Motor neuron (in vitro differentiated cells): ENCODE data around the gene PTPRT. TPM values are rescaled to one million over a fixed set of nuclear protein-coding genes. Genes with fewer than 3 reads are reported as not detected.

ENCODE experiments used
- ATAC-seq, 8 experiments: fragments of 200-7000 bp; cut with Tn5 transposase; replicated peaks in 6 of 8; 2 replicates each; pipeline ENCODE4 v1.8.0; 2021; ENCODE audit warnings: mild to moderate bottlenecking in 8 of 8, moderate library complexity in 8 of 8
- H3K27ac ChIP-seq, 2 donors: fragments of 250-450 bp; sonication (Bioruptor Pico); 2 replicates each; pipeline ENCODE4 v1.9.0; 2021; ENCODE audit warnings: antibody characterized with exemption in 2 of 2, mild to moderate bottlenecking in 2 of 2, moderate library complexity in 1 of 2
- H3K4me1 ChIP-seq, 2 donors: fragments of 250-450 bp; sonication (Bioruptor Pico); replicated peaks in 1 of 2; 2 replicates each; pipeline ENCODE4 v1.6.1; 2021; ENCODE audit warnings: antibody characterized with exemption in 2 of 2, mild to moderate bottlenecking in 2 of 2, moderate library complexity in 1 of 2
- H3K4me3 ChIP-seq, 5 donors: fragments of 250-450 bp; sonication (Bioruptor Pico); 2 replicates each; pipeline ENCODE4 v1.9.0; 2021; ENCODE audit warnings: antibody characterized with exemption in 5 of 5, mild to moderate bottlenecking in 5 of 5, moderate library complexity in 4 of 5
- WGBS, 10 experiments: fragments of 450-650 bp; shearing (Covaris generic); methylation state at CpG; one replicate each; pipeline ENCODE4 v1.0.0; 2022; 5-methylcytosine and 5-hydroxymethylcytosine counted together
- in situ Hi-C, 9 experiments: fragments of 400-800 bp; cut with MboI; loops; one replicate each; pipeline ENCODE4 v1.15.0; 2021; ENCODE audit warnings: low sequenced_read_pairs in 9 of 9, low pct_unique_long_range_greater_than_20kb in 2 of 9; ENCODE audit not compliant: unreplicated experiment in 9 of 9
- total RNA-seq, 8 experiments: library from RNA; unstranded; fragments of 300-600 nt; gene quantifications; 2 replicates each; pipeline versions ENCODE4 v1.2.3 to v1.2.4, GENCODE V29; 2022

PTPRT gene
- total RNA-seq, 8 experiments from 2014 or later, result 0.05 to 1.0 (median 0.32) TPM; not detected in 1

DNA sequence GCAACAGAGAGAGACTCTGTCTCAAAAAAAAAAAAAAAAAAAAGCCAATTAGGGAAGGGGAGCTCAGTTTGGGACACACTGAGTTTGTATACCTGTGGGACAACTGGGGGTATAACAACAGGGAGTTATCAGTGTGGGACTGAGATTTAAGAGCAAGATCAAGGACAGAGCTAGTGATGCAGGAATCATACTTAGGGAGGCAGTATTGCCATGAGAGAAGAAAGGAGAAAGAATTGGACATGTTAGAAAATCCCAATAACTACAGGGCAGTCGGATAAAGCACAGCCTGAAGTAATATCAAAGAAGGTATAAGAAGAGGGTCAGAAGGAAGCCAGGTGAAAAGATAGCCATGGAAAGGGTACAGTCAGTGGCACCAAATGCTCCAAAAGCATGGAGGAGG is 121.2 kb downstream of the PTPRT start:
- no peak overlapping the region for H3K4me3 ChIP-seq
- WGBS, 10 experiments, result 0 to 78% (median 52%) methylated on average over 1 of the region's 1 CpG; no CpG with 5 or more reads in 2 of the 10 experiments
- H3K27ac ChIP-seq, result no peak overlapping the region
- H3K4me1 ChIP-seq, result no peaks in the 10 kb centered on the region
- ATAC-seq, result no peak
- in situ Hi-C loops, result no loop called here

DNA sequence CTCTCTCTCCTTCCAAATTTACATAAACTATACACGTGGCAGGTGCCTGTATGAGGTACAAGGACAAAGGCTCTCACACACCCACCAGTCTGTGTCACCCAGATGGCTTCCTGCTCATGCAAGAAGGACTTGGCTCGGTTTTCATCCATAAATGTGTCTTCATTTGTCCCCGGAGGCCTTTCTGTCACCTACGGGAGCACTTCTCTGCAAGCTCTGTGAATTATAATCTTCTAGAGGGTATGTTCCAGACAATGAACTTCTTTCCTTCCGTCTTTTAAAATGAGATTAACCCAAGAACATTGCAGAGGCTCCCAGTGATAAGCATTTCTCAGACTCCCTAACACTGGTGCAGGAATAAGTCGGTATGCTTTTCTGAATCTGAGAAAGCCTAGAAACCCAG is 123.6 kb downstream of the PTPRT start:
- no peak for ATAC-seq
- H3K4me3 ChIP-seq, result no peak overlapping the region
- WGBS, 10 experiments, result 0 to 80% (median 31%) methylated on average over 1 to 6 of the region's 6 CpGs
- no peaks in the 10 kb centered on the region for H3K4me1 ChIP-seq
- in situ Hi-C loops, result no loop called here
- no peak overlapping the region for H3K27ac ChIP-seq

DNA sequence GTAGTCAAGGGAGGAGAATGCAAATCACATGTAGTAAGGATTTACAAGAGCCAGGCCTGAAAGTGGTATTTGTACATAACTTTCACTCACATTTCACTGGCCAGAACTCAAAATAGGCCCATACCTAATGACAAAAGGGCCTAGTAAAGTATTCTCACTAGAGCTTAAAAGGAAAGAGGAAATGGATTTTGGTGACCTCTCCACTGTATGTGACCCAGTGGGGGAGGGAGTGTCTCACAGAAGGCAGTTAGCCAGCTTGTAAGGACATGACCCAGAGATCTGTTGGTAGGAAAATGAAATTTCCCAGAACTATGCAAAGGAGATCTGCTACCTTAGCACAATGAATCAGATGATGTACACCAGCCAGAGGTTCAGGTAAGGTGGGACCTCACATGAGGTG is 124.4 kb downstream of the PTPRT start:
- H3K4me3 ChIP-seq, result no peak overlapping the region
- no peak for ATAC-seq
- in situ Hi-C loops, result no loop called here
- no peaks in the 10 kb centered on the region for H3K4me1 ChIP-seq
- H3K27ac ChIP-seq, result no peak overlapping the region

DNA sequence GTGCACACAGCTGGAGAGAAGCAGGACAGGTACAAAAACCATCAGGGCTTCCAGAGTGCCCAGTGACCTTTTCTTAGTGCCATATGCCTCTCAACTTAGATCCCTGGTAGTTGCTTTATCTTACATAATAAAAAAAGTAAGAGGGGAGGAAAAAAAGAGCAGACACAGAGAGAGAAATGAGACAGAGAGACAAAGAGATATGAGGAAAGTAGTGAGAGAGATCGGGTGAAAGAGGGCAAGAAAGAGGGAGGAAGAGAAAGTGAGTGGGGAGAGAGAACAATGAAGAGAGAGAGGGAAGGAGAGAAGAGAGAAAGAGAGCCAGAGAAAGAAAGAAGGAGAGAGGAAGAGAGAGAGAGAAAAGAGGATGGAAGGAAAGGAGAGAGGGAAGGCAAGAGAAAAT is 131.6 kb downstream of the PTPRT start:
- no peak overlapping the region for H3K4me3 ChIP-seq
- 0 to 80% (median 30%) methylated on average over 1 of the region's 1 CpG for WGBS, 10 experiments
- in situ Hi-C loops, result no loop called here
- no peaks in the 10 kb centered on the region for H3K4me1 ChIP-seq
- no peak for ATAC-seq
- no peak overlapping the region for H3K27ac ChIP-seq

DNA sequence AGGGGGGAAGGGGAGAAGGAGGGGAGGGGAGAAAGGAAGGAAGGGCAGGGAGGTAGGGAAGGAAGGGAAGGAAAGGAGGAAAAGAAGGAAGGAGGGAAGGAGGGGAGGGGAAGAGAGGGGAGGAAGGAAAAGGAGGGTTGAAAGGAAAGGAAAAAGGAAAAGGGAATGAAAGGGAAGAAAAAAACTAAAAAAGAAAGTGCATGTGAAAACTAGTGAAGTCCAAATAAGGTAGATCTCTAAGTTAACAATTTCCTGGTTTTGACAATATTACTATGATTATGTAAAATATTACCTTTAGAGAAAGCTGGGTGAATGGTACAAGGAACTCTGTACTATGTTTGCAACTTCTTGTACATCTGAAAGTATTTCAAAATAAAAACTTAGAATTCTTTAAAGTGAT is 132.4 kb downstream of the PTPRT start:
- in situ Hi-C loops, result no loop called here
- Histone ChIP-seq H3K4me3 (no peak overlapping the region), H3K27ac (no peak overlapping the region), H3K4me1 (no peaks in the 10 kb centered on the region)
- ATAC-seq, result no peak

DNA sequence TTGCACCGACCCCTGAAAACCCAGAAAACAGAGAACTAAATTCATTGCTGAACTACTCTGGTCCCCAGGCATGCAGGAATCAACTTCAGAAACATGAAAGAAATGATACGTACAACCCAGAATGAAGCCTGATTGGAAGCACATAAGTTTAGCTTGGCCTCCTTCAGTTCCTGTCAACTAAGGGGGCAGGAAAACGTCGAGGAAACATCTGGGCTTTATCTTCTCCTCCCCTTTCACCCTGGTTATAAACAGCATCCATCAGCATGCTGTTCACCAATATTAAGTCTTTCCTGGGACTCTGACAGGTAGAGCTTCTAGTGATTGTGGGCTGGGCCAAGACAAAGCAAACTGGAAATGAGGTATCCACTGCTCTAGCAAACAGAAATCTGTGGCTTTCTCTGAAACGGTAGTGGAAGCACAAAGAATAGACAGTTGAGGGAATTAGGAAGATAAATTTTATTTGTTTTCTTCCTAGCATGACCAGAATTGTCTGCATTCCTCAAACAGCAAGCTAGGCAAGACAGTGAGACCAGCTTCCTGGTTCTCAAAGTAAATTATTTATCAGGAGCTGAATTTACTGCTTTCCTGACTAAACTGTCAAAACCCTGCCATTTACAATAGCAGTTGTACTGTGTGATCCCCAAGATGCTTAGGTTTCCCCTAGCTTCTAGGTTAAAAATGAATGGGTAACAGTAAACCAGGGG is 134.4 kb downstream of the PTPRT start:
- in situ Hi-C loops, result no loop called here
- WGBS, 10 experiments, result 0 to 79% (median 39%) methylated on average over 1 to 5 of the region's 5 CpGs

DNA sequence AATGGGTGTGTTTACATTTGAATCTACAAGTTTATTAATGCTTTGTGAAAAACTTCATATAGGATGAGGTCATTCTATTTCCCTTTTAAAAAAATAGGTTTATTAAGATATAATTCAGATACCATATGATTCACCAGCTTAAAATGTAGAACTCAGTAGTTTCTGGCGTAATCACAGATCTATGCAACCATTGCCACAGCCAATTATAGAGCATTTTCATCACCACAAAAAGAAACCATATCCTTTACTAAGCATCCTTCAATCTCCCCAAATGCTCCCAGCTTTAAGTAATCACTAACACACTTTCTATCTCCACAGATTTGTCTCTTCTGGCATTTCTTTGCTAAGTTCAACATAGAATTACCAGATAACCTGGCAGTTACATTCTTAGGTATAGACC is 137.2 kb downstream of the PTPRT start:
- Histone ChIP-seq H3K27ac (no peak overlapping the region), H3K4me3 (no peak overlapping the region), H3K4me1 (no peaks in the 10 kb centered on the region)
- 0 to 67% (median 15%) methylated on average over 1 of the region's 1 CpG; no CpG with 5 or more reads in 2 of the 10 experiments for WGBS, 10 experiments
- no peak for ATAC-seq
- in situ Hi-C loops, result no loop called here

More for the DNA sequence above, 134.4 kb downstream of the PTPRT start:
- no peak for ATAC-seq
- H3K4me1 ChIP-seq, result no peaks in the 10 kb centered on the region
- H3K27ac ChIP-seq, result no peak overlapping the region
- no peak overlapping the region for H3K4me3 ChIP-seq

DNA sequence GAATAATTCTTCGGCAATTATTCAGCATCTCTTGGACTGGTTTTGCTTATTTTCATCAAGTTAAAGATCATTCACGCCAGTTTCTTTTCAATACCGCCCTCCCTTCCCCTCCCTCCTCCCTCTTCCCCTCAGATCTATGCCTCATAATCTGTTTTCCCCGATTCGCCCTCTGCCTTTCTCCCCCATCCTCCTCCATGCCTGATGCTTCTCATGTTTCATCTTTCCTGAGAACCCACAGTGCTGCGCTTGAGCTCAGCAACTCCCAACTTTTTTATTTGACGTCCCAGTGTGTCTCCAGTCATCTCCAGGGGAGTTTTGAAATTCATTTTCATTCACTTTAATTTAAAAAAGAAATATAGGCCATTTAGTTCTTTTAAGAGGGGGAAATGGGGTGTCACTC is 142.7 kb downstream of the PTPRT start:
- 0 to 71% (median 20%) methylated on average over 1 to 4 of the region's 7 CpGs; no CpG with 5 or more reads in 2 of the 10 experiments for WGBS, 10 experiments
- Histone ChIP-seq H3K27ac (no peak overlapping the region), H3K4me1 (no peaks in the 10 kb centered on the region), H3K4me3 (no peak overlapping the region)
- ATAC-seq, result no peak
- in situ Hi-C loops, result no loop called here

DNA sequence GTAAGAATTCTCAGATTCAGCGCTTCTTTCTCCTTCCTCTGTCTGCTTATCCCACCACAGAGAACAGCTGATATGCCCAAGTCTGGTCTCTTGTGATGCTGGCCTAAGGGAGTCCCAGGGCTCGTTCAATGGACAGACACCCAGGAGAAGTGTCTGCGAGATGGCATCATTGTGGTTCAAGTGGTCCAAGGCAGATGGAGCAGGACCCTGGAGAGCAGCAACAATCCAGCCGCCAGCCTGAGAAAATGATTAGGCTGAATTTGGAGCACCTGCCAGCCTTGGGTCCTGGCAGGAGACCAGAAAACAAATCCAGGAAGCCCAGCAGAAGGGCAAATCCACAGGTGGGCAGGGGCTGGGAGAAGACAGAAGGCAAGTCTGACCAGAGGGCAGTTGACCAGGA is 145.8 kb downstream of the PTPRT start:
- no peak for ATAC-seq
- Histone ChIP-seq H3K27ac (no peak overlapping the region), H3K4me1 (no peaks in the 10 kb centered on the region), H3K4me3 (no peak overlapping the region)
- whole genome bisulfite sequencing, 10 experiments, result 35 to 80% (median 68%) methylated on average over 1 to 3 of the region's 4 CpGs; no CpG with 5 or more reads in 6 of the 10 experiments
- in situ Hi-C loops, result no loop called here

DNA sequence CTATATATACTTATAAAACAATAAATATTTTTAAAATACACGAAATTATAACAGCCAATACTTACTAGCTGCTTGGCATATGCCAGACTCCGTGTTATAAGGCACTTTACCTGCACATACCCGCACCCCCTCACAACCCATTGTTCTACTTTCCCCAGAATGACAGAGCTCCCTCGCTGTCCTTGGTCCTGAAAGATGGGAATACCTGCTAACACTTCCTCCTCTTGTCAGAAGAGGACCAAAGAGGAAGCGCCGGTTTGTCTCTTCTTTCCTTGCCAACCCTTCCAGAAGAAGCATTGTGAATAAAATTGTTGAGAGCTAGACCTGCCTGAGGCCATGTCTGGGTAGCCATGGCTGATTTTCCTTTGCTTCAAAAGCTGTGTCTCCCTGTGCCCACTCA is 149.3 kb downstream of the PTPRT start:
- 0 to 58% (median 8%) methylated on average over 1 to 6 of the region's 6 CpGs; no CpG with 5 or more reads in 1 of the 10 experiments for WGBS, 10 experiments
- in situ Hi-C loops, result no loop called here
- ATAC-seq, result no peak
- Histone ChIP-seq H3K4me3 (no peak overlapping the region), H3K27ac (no peak overlapping the region), H3K4me1 (no peaks in the 10 kb centered on the region)

DNA sequence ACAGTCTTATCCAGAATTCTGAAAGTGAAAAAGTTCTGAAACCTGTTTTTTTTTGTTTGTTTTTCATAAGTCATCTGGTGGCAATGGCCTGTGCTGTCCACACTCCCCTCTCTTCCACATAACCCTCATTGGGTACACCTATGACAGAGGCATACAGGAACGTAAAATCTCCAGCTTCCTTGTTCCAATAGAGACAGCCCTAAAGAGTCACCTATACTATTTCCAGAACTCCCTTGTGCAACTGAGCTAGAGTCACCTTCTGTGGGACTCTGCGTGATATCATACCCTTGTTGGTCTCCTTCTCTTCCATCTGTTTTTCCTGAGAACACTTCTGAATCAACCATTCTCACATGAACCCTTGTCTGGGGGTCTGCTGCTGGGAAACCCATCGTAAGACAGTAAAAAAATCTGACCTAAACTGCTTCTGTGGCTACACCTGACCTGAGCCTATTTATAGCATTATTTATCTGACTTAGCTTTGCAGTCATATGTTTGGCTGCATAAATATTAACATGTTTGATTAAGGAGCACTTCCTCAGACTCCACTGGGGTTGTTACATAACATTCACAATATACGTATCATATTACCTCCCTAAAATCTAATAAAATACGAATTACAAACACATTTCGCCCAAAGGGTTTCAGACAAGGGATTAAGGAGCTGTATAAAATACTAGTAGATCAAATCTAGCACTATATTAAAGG is 151.9 kb downstream of the PTPRT start:
- in situ Hi-C loops, result no loop called here
- H3K4me1 ChIP-seq, result no peaks in the 10 kb centered on the region
- 0 to 73% (median 42%) methylated on average over 3 to 5 of the region's 6 CpGs for WGBS, 10 experiments
- no peak overlapping the region for H3K4me3 ChIP-seq
- no peak for ATAC-seq
- H3K27ac ChIP-seq, result no peak overlapping the region

DNA sequence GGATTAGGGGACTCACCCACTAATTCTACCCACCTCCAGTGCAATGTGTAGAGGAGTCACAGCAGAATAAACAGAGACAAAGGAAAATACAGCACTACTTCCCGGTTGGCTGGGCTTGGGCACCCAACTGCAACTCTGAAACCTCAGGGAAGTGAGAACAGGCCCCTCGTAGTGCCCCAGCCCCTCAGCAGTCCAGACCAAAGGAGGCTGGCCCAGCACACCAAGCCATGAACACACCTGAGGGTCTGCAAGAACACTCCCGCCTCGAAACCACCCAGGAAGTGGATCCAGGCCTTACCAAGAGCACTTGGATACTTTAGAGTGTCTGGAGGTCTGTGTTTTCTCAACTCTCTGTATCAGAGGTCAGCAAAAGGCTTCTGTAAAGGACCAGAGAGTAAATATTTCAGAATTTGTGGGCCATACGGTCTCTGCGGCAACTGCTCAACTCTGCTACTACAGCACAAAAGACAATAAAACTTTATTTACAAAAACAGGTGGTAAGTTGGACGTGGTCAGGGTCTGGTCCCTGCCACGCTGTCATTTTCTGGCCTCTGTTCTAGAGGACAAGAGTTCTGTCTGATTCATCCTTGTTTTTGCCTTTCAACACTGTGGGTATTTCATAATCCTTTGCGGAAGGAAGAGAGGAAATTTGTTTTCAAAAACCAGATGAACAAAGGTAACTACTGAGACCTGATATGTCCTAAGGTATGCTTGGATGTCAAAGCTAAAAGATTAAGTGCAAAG is 154.6 kb downstream of the PTPRT start:
- ATAC-seq, result no peak
- in situ Hi-C loops, result no loop called here

DNA sequence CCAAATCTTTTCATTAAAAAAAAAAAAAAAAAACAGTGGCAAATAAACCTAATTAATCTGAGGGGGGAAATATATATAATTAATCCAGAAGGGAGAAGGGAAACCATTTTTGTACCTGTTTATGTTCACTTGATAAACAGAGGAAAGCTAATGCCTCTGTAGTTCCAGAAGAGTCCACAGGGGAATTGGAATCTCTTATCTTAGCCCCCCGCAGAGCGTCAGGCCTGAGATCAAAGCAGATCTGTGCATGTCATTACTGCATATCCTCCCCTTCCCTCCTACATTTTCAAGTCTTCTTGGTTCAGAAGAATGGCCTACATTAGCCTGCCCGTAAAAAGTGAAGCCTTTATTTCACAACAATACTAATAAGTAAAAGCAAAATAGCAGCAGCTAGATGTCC is 157.2 kb downstream of the PTPRT start:
- no peak for ATAC-seq
- in situ Hi-C loops, result no loop called here
- 0 to 57% (median 17%) methylated on average over 1 to 3 of the region's 3 CpGs; no CpG with 5 or more reads in 1 of the 10 experiments for WGBS, 10 experiments

More for the DNA sequence above, 154.6 kb downstream of the PTPRT start:
- H3K27ac ChIP-seq, result no peak overlapping the region
- no peak overlapping the region for H3K4me3 ChIP-seq
- H3K4me1 ChIP-seq, result no peaks in the 10 kb centered on the region
- WGBS, 10 experiments, result 0 to 100% (median 58%) methylated on average over 1 to 7 of the region's 9 CpGs; no CpG with 5 or more reads in 1 of the 10 experiments

More for the DNA sequence above, 157.2 kb downstream of the PTPRT start:
- no peaks in the 10 kb centered on the region for H3K4me1 ChIP-seq
- H3K4me3 ChIP-seq, result no peak overlapping the region
- H3K27ac ChIP-seq, result no peak overlapping the region
